Thyroid gland (tissue), 4 donors: ENCODE measurements around the gene CCDC3. TPM values are rescaled to one million over a fixed set of nuclear protein-coding genes. Genes with fewer than 3 reads are reported as not detected.

Source experiments
- DNase-seq, 2 donors: peaks; one replicate each; pipeline ENCODE4 v3.0.0-alpha.2; 2019
- H3K27ac ChIP-seq, 3 donors: fragments of 200-600 bp; sonication (generic); 1 replicate in 2 of 3; 2 replicates in 1 of 3; pipeline ENCODE4 v1.5.1; 2016 to 2019; ENCODE audit warnings: mild to moderate bottlenecking in 1 of 3, moderate library complexity in 1 of 3
- H3K27me3 ChIP-seq: fragments of 200-600 bp; sonication (generic); one replicate; pipeline ENCODE4 v1.5.1; 2019
- H3K36me3 ChIP-seq, 2 donors: fragments of 200-600 bp; sonication (generic); one replicate each; pipeline ENCODE4 v1.5.1; 2016 to 2019
- H3K4me1 ChIP-seq, 2 donors: fragments of 200-600 bp; sonication (generic); one replicate each; pipeline ENCODE4 v1.5.1; 2017 to 2019
- H3K4me3 ChIP-seq, 3 donors: fragments of 200-600 bp; sonication (generic); replicated peaks in 1 of 3; 1 replicate in 2 of 3; 2 replicates in 1 of 3; pipeline ENCODE4 v1.5.1; 2016; ENCODE audit warnings: mild to moderate bottlenecking in 1 of 3
- H3K9me3 ChIP-seq: fragments of 200-600 bp; sonication (generic); one replicate; pipeline ENCODE4 v1.5.1; 2017
- CTCF ChIP-seq, 6 experiments: fragments of 200-600 bp in 3 of 6; fragments of 450-650 bp in 3 of 6; sonication (generic) in 3 of 6; IDR thresholded peaks; one replicate each; pipeline ENCODE4 v1.5.1; 2016 to 2019; ENCODE audit warnings: antibody characterized with exemption in 6 of 6, mild to moderate bottlenecking in 2 of 6, inconsistent platforms in 1 of 6, moderate library complexity in 1 of 6
- POLR2A ChIP-seq, 2 donors: fragments of 450-650 bp; IDR thresholded peaks; one replicate each; pipeline ENCODE4 v1.6.1; 2017; ENCODE audit warnings: antibody characterized with exemption in 2 of 2, mild to moderate bottlenecking in 2 of 2, moderate library complexity in 1 of 2
- WGBS, 2 donors: methylation state at CpG; one replicate each; pipeline ENCODE4 v1.1.5; 2017; 5-methylcytosine and 5-hydroxymethylcytosine counted together
- intact Hi-C: fragments of 100-400 bp; cut with DNase I; formaldehyde crosslinking; loops from one replicate; pipeline ENCODE4 v1.15.1; 2023
- total RNA-seq, 4 donors: library from RNA; depleted of rRNA; stranded (reverse); fragments of >200 nt; gene quantifications; one replicate each; pipeline ENCODE4 v1.2.3, GENCODE V29; 2016

CCDC3 gene
- total RNA-seq, 4 donors from 2014 or later: 4.7 to 18.7 (median 7.3) TPM

- intact Hi-C loops: no loop called here
- 79 to 82% methylated on average over 12 of the region's 12 CpGs for WGBS, 2 donors
- H3K27me3 ChIP-seq: no peaks in the 10 kb centered on the region
- H3K4me1 ChIP-seq: peaks cover 4 to 11% of the 10 kb centered on the region in 2 donors
- H3K36me3 ChIP-seq: no peaks in the 10 kb centered on the region
- no peaks in the 10 kb centered on the region for H3K9me3 ChIP-seq
- H3K4me3 ChIP-seq: no peak overlapping the region
- H3K27ac ChIP-seq: no peak overlapping the region
- TF ChIP-seq CTCF (IDR thresholded peaks at IDR 0.05) (no peak), POLR2A (IDR thresholded peaks at IDR 0.05) (no peak)
- no peak for DNase-seq
These were observed 46.2 kb upstream of the CCDC3 start for GRCh38 chr10:13047529-13048206.

GRCh38 chr10:13046851-13047528, 45.5 kb upstream of the CCDC3 start:
- H3K4me1 ChIP-seq: peaks cover 4 to 11% of the 10 kb centered on the region in 2 donors
- no peak overlapping the region for H3K4me3 ChIP-seq
- no peaks in the 10 kb centered on the region for H3K9me3 ChIP-seq
- no peak for DNase-seq
- TF ChIP-seq POLR2A (IDR thresholded peaks at IDR 0.05) (no peak), CTCF (IDR thresholded peaks at IDR 0.05) (no peak)
- H3K36me3 ChIP-seq: no peaks in the 10 kb centered on the region
- WGBS, 2 donors: 90 to 91% methylated on average over 6 of the region's 6 CpGs
- intact Hi-C loops: no loop called here
- no peaks in the 10 kb centered on the region for H3K27me3 ChIP-seq
- no peak overlapping the region for H3K27ac ChIP-seq

- 89 to 92% methylated on average over 2 of the region's 2 CpGs for WGBS, 2 donors
- intact Hi-C loops: no loop called here
- Histone ChIP-seq H3K36me3 (no peaks in the 10 kb centered on the region), H3K27ac (no peak overlapping the region), H3K4me1 (no peaks in the 10 kb centered on the region), H3K9me3 (no peaks in the 10 kb centered on the region), H3K27me3 (no peaks in the 10 kb centered on the region), H3K4me3 (no peak overlapping the region)
- TF ChIP-seq POLR2A (IDR thresholded peaks at IDR 0.05): no peak
- TF ChIP-seq CTCF (IDR thresholded peaks at IDR 0.05): no peak
- no peak for DNase-seq
These were observed 42.0 kb upstream of the CCDC3 start for GRCh38 chr10:13043520-13043919.

- Histone ChIP-seq H3K4me3 (no peak overlapping the region), H3K27me3 (no peaks in the 10 kb centered on the region), H3K9me3 (no peaks in the 10 kb centered on the region), H3K36me3 (no peaks in the 10 kb centered on the region), H3K27ac (no peak overlapping the region), H3K4me1 (no peaks in the 10 kb centered on the region)
- DNase-seq: no peak
- intact Hi-C loops: no loop called here
- 85 to 88% methylated on average over 6 of the region's 6 CpGs for WGBS, 2 donors
- TF ChIP-seq POLR2A (IDR thresholded peaks at IDR 0.05): no peak
- no peak for TF ChIP-seq CTCF (IDR thresholded peaks at IDR 0.05)
These were observed 38.2 kb upstream of the CCDC3 start for GRCh38 chr10:13039761-13040160.

- Histone ChIP-seq H3K4me3 (no peak overlapping the region), H3K27ac (no peak overlapping the region), H3K4me1 (no peaks in the 10 kb centered on the region), H3K9me3 (no peaks in the 10 kb centered on the region), H3K36me3 (no peaks in the 10 kb centered on the region), H3K27me3 (no peaks in the 10 kb centered on the region)
- TF ChIP-seq CTCF (IDR thresholded peaks at IDR 0.05) (no peak), POLR2A (IDR thresholded peaks at IDR 0.05) (no peak)
- intact Hi-C loops: no loop called here
- DNase-seq: no peak
- WGBS, 2 donors: 27 to 36% methylated on average over 2 of the region's 2 CpGs
These were observed 36.9 kb upstream of the CCDC3 start for GRCh38 chr10:13038391-13038790.
